ENCODE results near the gene DOK3.
A peak's percentile ranks its signal among the peaks of the same experiment; 100 is the strongest.

DOK3 gene

GRCh38 chr5:177503351-177504085, 6.1 kb downstream of the DOK3 start:
- no peak for DNase-seq (ENCODE audit: low read depth)
- H3K4me3 ChIP-seq (ENCODE audit: low read depth, low read length), result no peak overlapping the region
- TF ChIP-seq, protein P1, sequence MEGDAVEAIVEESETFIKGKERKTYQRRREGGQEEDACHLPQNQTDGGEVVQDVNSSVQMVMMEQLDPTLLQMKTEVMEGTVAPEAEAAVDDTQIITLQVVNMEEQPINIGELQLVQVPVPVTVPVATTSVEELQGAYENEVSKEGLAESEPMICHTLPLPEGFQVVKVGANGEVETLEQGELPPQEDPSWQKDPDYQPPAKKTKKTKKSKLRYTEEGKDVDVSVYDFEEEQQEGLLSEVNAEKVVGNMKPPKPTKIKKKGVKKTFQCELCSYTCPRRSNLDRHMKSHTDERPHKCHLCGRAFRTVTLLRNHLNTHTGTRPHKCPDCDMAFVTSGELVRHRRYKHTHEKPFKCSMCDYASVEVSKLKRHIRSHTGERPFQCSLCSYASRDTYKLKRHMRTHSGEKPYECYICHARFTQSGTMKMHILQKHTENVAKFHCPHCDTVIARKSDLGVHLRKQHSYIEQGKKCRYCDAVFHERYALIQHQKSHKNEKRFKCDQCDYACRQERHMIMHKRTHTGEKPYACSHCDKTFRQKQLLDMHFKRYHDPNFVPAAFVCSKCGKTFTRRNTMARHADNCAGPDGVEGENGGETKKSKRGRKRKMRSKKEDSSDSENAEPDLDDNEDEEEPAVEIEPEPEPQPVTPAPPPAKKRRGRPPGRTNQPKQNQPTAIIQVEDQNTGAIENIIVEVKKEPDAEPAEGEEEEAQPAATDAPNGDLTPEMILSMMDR (conservative IDR thresholded peaks at IDR 0.05; ENCODE audit: low read depth, low read length), result no peak

DNA sequence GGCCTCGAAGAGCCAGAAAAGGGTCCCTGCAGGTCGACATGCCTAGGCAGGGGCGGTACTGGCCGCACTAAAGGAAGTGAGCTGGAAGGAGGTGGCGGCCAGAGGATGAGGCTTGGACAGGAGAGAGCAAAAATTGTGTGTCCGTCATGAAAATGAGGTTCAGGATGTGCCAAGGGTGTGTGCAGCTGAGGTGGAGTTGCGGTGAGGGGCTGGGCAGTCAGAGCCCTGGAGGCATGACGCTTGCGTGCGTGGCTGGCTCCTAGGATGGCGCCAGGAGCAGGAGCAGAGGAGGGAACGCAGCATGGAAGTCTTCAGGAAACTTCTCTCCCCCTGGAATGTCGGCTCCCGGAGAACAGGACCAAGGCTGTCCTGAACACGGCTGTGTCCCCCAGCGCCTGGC, 6.7 kb downstream of the DOK3 start:
- H3K4me3 ChIP-seq (ENCODE audit: low read depth, low read length), result no peak overlapping the region
- TF ChIP-seq, protein P1 (conservative IDR thresholded peaks at IDR 0.05; ENCODE audit: low read depth, low read length), result no peak
- DNase-seq (ENCODE audit: low read depth), result no peak

DNA sequence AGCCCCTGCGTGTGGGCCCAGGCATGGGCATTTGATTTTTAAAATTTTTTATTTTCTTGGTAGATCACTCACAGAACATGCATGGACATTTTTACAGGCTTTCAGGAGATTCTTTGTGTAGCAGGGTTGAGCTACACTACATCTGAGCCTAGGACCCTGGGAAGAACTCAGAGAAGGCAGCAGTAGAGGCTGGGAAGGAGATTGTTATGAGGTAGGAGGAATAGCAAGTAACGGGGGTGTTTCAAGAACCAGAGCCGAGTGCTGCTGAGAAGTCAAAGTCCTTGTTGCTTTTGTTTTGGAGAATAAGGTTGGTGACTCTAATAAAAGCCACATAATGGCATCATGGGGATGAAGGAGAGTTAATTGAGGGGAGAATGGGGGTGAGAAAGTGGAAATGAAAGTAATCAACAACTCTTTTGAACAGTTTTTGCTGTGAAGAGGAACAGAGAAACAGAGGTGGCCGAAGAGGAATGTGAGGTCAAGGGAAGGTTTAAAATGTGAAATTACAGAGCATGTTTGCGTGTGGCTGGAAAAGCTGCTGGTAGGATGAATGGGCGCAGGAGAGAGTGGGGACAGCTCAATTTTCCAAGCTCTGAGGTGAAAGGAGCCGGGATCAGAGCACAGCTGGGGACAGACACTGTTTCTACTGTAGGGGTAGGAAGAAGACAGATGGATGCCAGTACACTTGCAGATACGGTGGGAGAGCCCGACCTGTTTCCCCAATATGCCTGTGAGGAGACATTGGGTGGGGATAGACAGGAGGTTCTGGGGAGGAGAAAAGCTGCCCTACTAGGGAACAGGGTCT, 7.5 kb downstream of the DOK3 start:
- no peak for DNase-seq (ENCODE audit: low read depth)
- no peak overlapping the region for H3K4me3 ChIP-seq (ENCODE audit: low read depth, low read length)
- TF ChIP-seq, protein P1 (conservative IDR thresholded peaks at IDR 0.05; ENCODE audit: low read depth, low read length), result peak; percentile 0

DNA sequence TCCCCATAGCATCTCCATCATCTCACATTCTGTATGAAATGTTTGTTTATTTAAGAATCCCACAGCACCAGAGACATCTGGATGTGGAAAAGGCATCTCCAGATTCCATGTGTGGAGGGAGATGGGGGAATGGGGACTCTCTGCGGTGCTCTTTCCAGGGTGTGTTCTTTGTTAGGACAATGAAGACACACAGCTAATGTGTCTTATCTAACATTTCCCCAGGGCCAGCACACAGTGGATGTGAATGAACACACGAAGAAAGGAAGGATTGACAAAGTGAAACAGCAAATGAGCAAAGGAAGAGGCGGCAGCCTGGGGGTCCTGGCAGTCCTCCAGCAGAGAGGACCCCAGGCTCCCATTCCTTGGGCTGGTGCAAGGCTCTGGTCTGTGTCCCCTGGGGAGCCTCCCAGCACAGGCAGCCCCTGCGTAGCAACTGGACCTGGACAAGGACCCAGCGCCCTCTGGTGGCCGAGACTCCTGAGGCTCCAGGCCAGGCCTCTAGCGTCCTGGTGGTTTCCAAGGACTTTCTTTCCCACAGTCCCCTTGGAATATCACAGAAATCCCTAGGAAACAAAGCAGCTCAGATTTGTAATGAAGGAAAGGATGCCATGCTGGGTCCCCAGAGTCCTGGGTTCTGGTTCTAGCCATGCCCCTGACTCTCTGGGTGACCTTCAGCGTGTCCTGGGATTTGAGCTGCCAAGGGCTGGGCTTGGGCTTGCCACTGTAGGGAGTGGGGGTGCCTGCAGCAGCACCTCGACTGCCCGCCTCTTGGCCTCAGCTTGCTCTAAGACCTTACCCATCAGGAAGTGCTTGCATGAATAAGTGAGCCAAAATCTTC, 8.7 kb downstream of the DOK3 start:
- peak; percentile 91 for DNase-seq (ENCODE audit: low read depth)
- TF ChIP-seq, protein P1 (conservative IDR thresholded peaks at IDR 0.05; ENCODE audit: low read depth, low read length), result peak; percentile 96
- no peak overlapping the region for H3K4me3 ChIP-seq (ENCODE audit: low read depth, low read length)

DNA sequence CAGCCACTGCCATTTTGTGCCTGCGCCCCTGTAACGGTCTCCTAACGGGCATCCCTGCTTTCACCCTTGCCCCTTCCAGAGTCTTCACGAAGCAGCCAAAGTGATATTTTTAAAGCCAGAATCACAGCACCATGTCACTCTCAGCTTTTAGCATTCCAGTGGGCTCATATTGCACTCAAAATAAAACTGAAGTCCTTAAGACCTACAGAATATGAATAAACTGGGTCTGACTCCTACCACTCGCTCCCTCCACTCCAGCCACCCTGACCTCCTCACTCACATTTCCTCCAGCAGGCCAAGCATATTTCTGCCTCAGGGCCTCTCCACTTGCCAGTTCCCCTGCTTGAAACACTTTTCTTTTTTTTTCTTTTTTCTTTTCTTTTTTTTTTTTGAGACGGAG, 9.8 kb downstream of the DOK3 start:
- TF ChIP-seq, protein P1 (conservative IDR thresholded peaks at IDR 0.05; ENCODE audit: low read depth, low read length), result no peak
- no peak for DNase-seq (ENCODE audit: low read depth)
- no peak overlapping the region for H3K4me3 ChIP-seq (ENCODE audit: low read depth, low read length)

DNA sequence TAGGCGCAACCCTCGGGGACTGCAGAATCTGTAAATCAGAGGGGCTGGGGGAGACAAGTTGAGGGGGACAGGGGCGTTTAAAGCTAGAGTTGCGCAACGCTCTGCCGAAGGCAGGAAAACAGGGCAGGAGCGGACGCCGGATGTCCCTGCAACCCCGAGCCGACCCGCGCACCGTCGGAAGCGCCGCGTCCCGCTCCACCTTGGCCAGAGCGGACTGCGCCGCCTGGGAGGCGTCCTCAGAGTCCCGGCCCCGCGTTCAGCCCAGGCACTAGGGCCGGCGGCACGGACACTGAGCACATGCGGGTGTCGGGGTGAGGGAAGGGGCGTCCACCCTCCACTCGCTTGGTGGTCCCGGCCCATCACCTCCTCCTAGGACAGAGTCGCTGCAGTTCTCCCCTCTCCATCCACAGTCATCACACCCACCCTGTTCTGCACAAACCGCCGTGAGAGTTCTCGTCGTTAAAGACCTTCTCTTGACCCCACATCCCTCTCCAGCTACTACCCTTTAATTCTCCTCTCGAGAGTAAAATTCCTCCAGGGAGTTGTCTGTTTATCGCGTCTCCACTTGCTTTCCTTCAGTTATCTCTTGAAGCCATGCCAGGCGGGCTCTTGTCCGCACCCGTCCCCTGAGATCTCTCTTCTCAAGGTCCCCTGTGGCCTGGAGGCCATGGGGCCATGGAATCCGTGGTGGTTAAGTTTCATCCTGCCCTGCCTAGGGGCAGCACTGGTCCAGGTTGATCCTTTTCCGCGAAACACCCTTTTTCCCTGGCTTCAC, 11.4 kb downstream of the DOK3 start:
- TF ChIP-seq, protein P1 (conservative IDR thresholded peaks at IDR 0.05; ENCODE audit: low read depth, low read length), result no peak
- DNase-seq (ENCODE audit: low read depth), result peak; percentile 31

More for the DNA sequence above, 11.4 kb downstream of the DOK3 start:
- H3K4me3 ChIP-seq (ENCODE audit: low read depth, low read length), result peak overlapping the region; percentile 61

Data from choroid plexus epithelial cell (primary cell).